HG03066 (cell line): Measurements from ENCODE around the gene NIP7.
A peak's percentile ranks its signal among the peaks of the same experiment; 100 is the strongest.

Experiments
- ATAC-seq: cut with Tn5 transposase; IDR thresholded peaks from one replicate; pipeline ENCODE4 v1.9.1; 2021; ENCODE audit warnings: low read depth; ENCODE audit not compliant: unreplicated experiment

The NIP7 gene

DNA sequence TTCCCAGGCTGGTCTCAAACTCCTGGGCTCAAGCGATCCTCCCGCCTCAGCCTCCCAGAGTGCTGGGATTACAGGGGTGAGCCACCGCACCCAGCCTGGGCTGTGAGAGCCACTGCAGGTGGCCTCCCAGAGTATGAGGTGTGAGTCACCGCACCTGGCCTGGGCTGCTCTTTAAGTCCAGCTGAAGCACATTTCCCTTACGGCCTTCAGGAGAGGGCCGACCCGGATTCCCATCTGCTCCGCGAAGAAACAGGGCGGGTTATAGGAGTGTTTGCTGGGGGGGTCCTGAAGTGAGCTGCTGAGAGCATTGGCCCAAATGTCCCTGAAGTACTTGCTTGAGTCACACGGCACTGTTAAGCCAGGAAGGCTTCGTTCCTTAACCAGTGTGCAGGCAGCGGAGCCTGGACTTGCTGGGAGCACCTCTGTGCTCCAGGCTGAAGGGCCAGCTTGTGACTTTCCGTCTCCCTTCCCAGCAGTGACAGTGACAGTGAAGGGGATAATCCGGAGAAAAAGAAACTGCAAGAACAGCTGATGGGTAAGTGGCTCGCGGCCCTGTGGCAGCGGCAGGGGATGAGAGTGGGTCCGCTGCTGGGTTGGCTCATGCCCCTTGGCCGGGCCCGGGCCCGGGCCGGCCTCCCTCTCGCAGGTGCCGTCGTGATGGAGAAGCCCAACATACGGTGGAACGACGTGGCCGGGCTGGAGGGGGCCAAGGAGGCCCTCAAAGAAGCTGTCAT lies 21.2 kb upstream of the NIP7 start:
- ATAC-seq, result no peak

- no peak for ATAC-seq
Measured at GRCh38 chr16:69318911-69319289, 20.7 kb upstream of the NIP7 start.

- no peak for ATAC-seq
Measured at GRCh38 chr16:69319381-69319780, 20.2 kb upstream of the NIP7 start.

DNA sequence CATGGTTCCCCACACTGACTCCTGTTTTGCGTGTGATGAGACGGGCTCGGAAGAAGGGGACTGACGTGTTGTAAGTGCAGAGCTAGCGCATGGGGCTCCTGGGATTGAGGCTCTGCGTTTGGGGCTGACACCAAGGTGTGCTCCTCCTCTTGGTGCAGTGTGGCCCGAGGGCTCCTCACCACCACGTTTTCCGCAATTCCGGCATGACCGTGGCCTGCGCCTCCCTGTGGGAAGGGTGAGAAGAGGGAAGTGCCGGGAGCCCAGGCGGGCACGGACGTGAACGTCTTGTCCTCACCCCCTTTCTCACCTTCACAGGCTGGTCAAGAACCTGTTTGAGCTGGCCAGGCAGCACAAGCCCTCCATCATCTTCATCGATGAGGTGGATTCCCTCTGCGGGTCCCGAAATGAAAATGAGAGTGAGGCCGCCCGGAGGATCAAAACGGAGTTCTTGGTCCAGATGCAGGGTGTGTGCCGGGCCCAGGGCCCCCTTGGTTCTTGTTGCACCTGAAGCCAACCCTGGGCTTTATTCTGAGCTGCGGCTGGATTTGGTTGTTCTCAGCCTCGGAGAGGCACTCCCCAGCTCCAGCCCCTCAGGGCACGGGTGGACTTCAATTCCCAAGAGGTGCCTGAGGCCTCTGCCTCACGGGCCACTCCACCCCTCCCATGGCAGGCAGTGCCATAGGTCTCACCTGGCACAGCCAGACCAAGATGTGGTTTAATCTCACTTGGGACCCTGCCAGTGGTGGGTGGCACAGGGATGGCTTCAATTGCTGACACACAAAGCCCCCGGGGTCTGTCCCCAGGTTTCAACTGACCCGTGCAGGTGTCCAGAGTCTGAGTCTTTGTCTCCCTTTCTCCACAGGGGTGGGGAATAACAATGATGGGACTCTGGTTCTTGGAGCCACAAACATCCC lies 19.5 kb upstream of the NIP7 start:
- ATAC-seq, result no peak

DNA sequence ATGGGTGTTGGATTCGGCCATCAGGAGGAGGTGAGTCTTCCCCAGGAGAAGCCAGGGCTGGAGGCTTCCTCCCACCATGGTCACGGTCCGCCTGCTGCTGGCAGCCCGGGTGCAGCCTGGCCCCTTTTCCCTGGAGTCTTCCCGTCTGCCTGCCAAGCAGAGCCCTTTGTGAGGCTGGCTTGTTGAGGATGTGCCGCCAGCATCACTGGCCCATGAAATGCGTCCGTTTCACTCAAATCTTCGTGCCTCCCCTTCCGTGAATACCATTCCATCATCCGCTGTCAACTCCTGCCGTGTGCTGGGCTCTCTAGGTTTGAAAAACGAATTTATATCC lies 18.9 kb upstream of the NIP7 start:
- ATAC-seq, result no peak

DNA sequence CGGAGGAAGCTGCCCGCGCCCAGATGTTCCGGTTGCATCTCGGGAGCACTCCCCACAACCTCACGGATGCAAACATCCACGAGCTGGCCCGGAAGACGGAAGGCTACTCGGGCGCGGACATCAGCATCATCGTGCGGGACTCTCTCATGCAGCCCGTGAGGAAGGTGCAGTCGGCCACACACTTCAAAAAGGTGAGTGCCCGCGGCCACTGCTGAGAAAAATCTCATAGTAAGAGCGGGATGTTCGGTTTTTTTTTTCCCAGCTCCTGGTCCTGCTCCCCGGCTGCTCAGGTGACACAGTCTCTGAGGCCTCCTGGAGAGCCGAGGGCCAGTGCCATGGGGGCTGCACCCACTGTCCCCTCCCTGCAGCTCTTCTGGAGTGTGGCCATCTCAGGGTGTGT lies 18.5 kb upstream of the NIP7 start:
- no peak for ATAC-seq

DNA sequence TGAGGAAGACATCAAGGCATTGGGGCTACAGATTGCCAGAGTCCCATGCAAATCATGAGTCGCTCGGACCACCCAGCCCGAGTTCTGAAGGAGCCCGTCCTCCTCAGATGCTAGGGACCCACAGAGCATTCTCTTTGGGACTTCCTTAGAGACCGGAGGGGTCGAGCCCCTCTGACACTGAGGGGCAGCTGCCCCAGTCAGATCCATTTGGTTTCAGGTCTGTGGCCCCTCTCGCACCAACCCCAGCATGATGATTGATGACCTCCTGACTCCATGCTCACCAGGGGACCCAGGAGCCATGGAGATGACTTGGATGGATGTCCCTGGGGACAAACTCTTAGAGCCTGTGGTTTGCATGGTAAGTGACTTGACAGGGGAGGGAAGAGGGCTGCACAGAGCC lies 17.2 kb upstream of the NIP7 start:
- no peak for ATAC-seq

DNA sequence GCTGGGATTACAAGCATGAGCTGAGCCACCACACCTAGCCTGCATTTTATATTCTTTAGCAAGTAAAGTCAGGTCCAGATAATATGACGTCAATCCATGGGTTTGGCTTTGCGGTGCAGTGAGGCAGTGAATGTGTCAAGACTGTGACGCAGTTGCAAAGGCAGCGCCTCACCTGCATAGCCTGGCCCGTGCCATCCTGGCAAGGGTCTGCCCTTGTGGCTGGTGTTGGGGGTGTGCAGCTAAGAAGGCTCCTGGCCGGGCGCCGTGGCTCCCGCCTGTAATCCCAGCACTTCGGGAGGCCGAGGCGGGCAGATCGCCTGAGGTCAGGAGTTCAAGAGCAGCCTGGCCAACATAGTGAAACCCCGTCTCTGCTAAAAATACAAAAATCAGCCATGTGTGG lies 16.2 kb upstream of the NIP7 start:
- no peak for ATAC-seq

DNA sequence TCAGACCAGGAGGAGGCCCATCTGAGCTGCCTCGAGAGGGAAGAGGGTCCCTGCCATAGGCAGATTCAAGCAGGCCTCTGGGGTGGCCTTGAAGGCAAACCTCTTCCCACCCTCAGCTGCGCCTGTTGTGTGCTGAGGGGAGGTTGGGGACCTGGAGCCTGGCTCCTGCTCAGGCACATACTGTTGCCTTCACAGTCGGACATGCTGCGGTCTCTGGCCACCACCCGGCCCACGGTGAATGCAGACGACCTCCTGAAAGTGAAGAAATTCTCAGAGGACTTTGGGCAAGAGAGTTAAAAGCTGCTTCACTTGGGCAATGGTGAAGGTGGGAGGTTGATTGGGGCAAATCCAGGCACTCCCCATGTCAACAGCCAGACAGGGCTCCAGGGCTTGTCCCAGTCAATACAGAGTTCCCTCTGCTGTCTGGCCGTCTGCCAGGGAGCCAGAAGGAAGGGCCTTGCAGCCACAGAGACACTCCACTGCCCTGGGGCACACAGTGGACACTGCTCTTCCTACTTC lies 15.5 kb upstream of the NIP7 start:
- ATAC-seq, result no peak

DNA sequence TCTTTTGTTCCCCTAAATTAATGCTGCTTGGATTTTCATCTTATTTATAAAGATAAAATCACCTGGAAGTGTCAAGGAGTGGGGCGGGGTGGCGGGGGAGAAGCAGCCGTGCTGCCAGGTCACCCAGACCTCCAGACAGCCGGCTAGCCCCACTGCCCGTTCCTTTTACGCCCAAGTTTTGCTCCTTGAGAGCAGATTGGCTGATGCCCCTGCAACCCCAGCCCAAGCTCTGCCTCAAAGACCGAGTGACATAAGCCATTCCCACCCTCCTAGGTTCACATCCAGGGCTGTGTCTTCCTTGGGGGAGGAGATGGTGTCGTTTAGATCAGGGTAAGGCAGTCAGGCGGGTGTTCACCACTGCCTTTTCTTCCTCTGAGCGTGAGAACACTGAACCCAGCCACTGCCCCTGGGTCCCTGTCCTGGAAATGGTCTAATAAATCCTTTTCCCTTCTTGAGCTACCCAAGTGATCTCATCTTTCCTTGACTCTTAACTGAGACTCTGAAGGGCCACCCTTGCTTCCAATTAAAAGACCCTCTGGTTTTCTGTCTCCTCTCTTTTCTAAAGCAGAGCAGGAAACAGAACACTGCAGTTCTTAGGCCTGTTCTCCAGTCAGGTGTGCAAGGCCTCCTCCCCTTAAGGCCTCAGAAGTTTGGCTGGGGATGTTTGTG lies 14.9 kb upstream of the NIP7 start:
- ATAC-seq, result no peak

GRCh38 chr16:69325784-69326171 lies 13.8 kb upstream of the NIP7 start:
- no peak for ATAC-seq

DNA sequence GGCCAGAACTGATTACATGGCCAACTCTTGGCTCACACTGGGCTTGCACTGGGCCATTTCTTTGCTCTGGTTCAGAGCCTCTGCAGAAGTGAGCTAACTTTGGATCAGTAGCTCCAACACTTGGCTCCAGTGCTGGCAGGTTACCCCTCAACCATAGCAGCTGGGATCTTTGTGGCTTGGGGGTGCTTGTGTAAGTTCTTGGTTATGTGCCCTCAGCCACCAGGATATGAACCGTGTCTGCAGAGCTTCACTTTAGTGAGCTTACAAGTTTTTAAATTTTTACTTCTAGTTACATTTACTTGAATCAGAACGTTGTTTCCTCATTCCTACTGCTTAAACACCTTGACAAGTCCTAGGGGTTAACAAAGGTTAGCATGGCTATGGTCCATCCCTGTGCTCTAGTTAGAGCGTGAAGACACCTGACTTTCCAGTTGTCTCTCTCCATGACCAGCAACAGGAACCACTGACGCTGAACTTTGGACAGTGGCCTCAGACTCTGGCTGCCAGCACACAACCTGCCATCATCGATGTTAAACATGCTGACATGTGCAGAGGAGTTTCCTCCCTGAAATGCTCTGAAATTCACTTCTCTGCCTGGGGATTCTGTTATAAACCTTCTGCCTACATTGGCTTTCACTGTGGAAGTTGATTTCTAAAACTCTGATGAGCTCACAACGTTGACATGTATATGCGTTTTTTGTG lies 13.2 kb upstream of the NIP7 start:
- ATAC-seq, result no peak

GRCh38 chr16:69327585-69328310 lies 11.8 kb upstream of the NIP7 start:
- no peak for ATAC-seq

GRCh38 chr16:69328854-69329316 lies 10.7 kb upstream of the NIP7 start:
- no peak for ATAC-seq

- ATAC-seq, result peak; percentile 38
Measured at GRCh38 chr16:69329369-69330285, 9.9 kb upstream of the NIP7 start.

GRCh38 chr16:69330286-69331109 lies 9.1 kb upstream of the NIP7 start, which contains the start of gene PDF:
PDF (minus strand) TSS chr16:69330588; CDS start chr16:69330570, 18 bp downstream.
- ATAC-seq, result peak; percentile 93

GRCh38 chr16:69334696-69335095 lies 4.9 kb upstream of the NIP7 start:
- no peak for ATAC-seq
